ENCODE results near the gene UBA7. TPM values are rescaled to one million over a fixed set of nuclear protein-coding genes. Genes with fewer than 3 reads are reported as not detected.
"Not testable (repeated sequence)": the region's sequence is repeated elsewhere in the genome, so short reads cannot be mapped to it uniquely, and the experiment has no call there.

Gene UBA7
- total RNA-seq, 6 donors from 2014 or later, result 58.8 to 330 (median 118) TPM

DNA sequence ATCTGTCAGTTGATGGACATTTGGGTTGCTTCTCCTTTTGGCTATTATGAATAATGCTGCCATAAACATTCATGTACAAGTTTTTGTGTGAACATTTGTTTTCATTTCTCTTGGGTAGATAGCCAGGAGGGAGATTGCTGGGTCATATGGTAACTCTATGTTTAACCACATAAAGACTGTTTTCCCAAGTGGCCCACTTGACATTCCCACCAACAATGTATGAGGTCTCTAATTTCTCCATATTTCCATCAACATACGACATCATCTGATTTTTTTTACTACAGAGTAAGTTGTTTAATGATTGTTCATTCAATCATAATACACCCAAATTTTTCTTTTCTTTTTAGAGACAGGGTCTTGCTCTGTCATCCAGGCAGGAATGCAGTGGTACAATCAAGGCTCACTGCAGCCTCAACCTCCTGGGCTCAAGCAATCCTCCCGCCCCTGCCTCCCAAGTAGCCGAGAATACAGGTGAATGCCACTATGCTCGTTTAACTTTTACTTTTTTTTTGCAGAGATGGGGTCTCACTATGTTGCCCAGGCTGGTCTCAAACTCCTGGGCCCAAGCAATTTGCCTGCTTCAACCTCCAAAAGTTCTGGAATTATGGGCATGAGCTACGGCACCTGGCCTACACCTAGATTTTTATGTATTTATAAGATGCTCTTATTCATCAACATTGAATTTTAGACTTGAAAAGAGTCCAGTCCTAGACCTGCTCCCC is 34.2 kb downstream of the UBA7 start:
- Histone ChIP-seq H3K36me3 (peaks cover 0 to 58% (median 14%) of the 10 kb centered on the region in 4 donors), H3K9me3 (no peaks in the 10 kb centered on the region), H3K4me3 (no peak overlapping the region), H3K4me1 (peaks cover 22 to 58% (median 32%) of the 10 kb centered on the region in 4 donors), H3K27ac (no peak overlapping the region), H3K27me3 (no peaks in the 10 kb centered on the region)
- ATAC-seq (ENCODE audit: low FRiP score in 2 of 2), result no peak
- 90 to 95% methylated on average over 5 of the region's 5 CpGs for WGBS, 2 donors
- TF ChIP-seq, protein P1, sequence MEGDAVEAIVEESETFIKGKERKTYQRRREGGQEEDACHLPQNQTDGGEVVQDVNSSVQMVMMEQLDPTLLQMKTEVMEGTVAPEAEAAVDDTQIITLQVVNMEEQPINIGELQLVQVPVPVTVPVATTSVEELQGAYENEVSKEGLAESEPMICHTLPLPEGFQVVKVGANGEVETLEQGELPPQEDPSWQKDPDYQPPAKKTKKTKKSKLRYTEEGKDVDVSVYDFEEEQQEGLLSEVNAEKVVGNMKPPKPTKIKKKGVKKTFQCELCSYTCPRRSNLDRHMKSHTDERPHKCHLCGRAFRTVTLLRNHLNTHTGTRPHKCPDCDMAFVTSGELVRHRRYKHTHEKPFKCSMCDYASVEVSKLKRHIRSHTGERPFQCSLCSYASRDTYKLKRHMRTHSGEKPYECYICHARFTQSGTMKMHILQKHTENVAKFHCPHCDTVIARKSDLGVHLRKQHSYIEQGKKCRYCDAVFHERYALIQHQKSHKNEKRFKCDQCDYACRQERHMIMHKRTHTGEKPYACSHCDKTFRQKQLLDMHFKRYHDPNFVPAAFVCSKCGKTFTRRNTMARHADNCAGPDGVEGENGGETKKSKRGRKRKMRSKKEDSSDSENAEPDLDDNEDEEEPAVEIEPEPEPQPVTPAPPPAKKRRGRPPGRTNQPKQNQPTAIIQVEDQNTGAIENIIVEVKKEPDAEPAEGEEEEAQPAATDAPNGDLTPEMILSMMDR (IDR thresholded peaks at IDR 0.05), result no peak
- TF ChIP-seq POLR2A (IDR thresholded peaks at IDR 0.05) (no peak), EP300 (IDR thresholded peaks at IDR 0.05) (no peak), POLR2AphosphoS5 (IDR thresholded peaks at IDR 0.05) (no peak)
- DNase-seq, result no peak

GRCh38 chr3:49776101-49776500 is 37.7 kb downstream of the UBA7 start:
- WGBS, 2 donors, result 88 to 97% methylated on average over 8 of the region's 8 CpGs
- DNase-seq; ATAC-seq (ENCODE audit: low FRiP score in 2 of 2): not testable (repeated sequence)

GRCh38 chr3:49775538-49775937 is 38.2 kb downstream of the UBA7 start:
- Histone ChIP-seq H3K4me1 (peaks cover 8 to 22% (median 10%) of the 10 kb centered on the region in 4 donors), H3K27me3 (no peaks in the 10 kb centered on the region), H3K27ac (no peak overlapping the region), H3K9me3 (no peaks in the 10 kb centered on the region), H3K4me3 (no peak overlapping the region), H3K36me3 (peaks cover 0 to 32% (median 5%) of the 10 kb centered on the region in 4 donors)
- DNase-seq (no peak), ATAC-seq (ENCODE audit: low FRiP score in 2 of 2) (no peak)
- WGBS, 2 donors, result 66 to 74% methylated on average over 3 of the region's 3 CpGs
- TF ChIP-seq, protein P1 (IDR thresholded peaks at IDR 0.05), result no peak
- no peak for TF ChIP-seq EP300 (IDR thresholded peaks at IDR 0.05)
- no peak for TF ChIP-seq POLR2AphosphoS5 (IDR thresholded peaks at IDR 0.05)
- no peak for TF ChIP-seq POLR2A (IDR thresholded peaks at IDR 0.05)

More at GRCh38 chr3:49776101-49776500, 37.7 kb downstream of the UBA7 start:
- not testable (repeated sequence) for H3K27me3 ChIP-seq, H3K27ac ChIP-seq, H3K4me3 ChIP-seq, H3K9me3 ChIP-seq
- Histone ChIP-seq H3K36me3 (peaks cover 0 to 32% (median 6%) of the 10 kb centered on the region in 4 donors), H3K4me1 (peaks cover 9 to 28% (median 15%) of the 10 kb centered on the region in 4 donors)

- H3K27ac ChIP-seq, result no peak overlapping the region
- no peak for TF ChIP-seq POLR2A (IDR thresholded peaks at IDR 0.05)
- TF ChIP-seq, protein P1 (IDR thresholded peaks at IDR 0.05), result no peak
- TF ChIP-seq POLR2AphosphoS5 (IDR thresholded peaks at IDR 0.05), result no peak
- no peak for TF ChIP-seq EP300 (IDR thresholded peaks at IDR 0.05)
- WGBS, 2 donors, result 96 to 98% methylated on average over 2 of the region's 2 CpGs
- no peak for ATAC-seq (ENCODE audit: low FRiP score in 2 of 2)
- H3K27me3 ChIP-seq, result no peaks in the 10 kb centered on the region
- peaks cover 0 to 8% (median 0%) of the 10 kb centered on the region in 4 donors for H3K4me1 ChIP-seq
- peaks cover 0 to 25% (median 5%) of the 10 kb centered on the region in 4 donors for H3K36me3 ChIP-seq
- DNase-seq, result no peak
- H3K4me3 ChIP-seq, result no peak overlapping the region
- H3K9me3 ChIP-seq, result no peaks in the 10 kb centered on the region
Measured at GRCh38 chr3:49772703-49773102, 41.0 kb downstream of the UBA7 start.

GRCh38 chr3:49771340-49771938 is 42.3 kb downstream of the UBA7 start:
- DNase-seq (no peak), ATAC-seq (ENCODE audit: low FRiP score in 2 of 2) (no peak)
- no peaks in the 10 kb centered on the region for H3K27me3 ChIP-seq
- WGBS, 2 donors, result 44 to 49% methylated on average over 1 of the region's 1 CpG
- H3K36me3 ChIP-seq, result peaks cover 0 to 12% (median 0%) of the 10 kb centered on the region in 4 donors
- H3K4me3 ChIP-seq, result no peak overlapping the region
- H3K27ac ChIP-seq, result no peak overlapping the region
- no peaks in the 10 kb centered on the region for H3K9me3 ChIP-seq
- TF ChIP-seq POLR2AphosphoS5 (IDR thresholded peaks at IDR 0.05), result no peak
- TF ChIP-seq, protein P1 (IDR thresholded peaks at IDR 0.05), result no peak
- TF ChIP-seq POLR2A (IDR thresholded peaks at IDR 0.05), result no peak
- no peak for TF ChIP-seq EP300 (IDR thresholded peaks at IDR 0.05)
- H3K4me1 ChIP-seq, result peaks cover 0 to 5% (median 0%) of the 10 kb centered on the region in 4 donors

All from upper lobe of left lung (tissue), 6 donors.